ENCODE data around the gene GALNTL6. TPM values are rescaled to one million over a fixed set of nuclear protein-coding genes. Genes with fewer than 3 reads are reported as not detected.

Gene GALNTL6
- total and polyA plus RNA-seq, 9 of the 15 experiments (the other 6 are each of a cell fraction or from before 2014, with no cell fraction given) = 0.18 to 0.50 (median 0.29) TPM

GRCh38 chr4:172989984-172990820, 1177.0 kb downstream of the GALNTL6 start (continued):
- TF ChIP-seq CHCHD3 (CRISPR knock-in tag; IDR thresholded peaks at IDR 0.05) (no peak), NCOA6 (IDR thresholded peaks at IDR 0.05) (no peak), MTA3 (IDR thresholded peaks at IDR 0.05; ENCODE audit: borderline replicate concordance) (no peak), PPARD (CRISPR knock-in tag; IDR thresholded peaks at IDR 0.05) (no peak)
- TF ChIP-seq, protein P1, sequence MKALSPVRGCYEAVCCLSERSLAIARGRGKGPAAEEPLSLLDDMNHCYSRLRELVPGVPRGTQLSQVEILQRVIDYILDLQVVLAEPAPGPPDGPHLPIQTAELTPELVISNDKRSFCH (CRISPR knock-in tag; IDR thresholded peaks at IDR 0.05) = no peak
- TF ChIP-seq, protein P1 (tag; IDR thresholded peaks at IDR 0.05) = no peak

DNA sequence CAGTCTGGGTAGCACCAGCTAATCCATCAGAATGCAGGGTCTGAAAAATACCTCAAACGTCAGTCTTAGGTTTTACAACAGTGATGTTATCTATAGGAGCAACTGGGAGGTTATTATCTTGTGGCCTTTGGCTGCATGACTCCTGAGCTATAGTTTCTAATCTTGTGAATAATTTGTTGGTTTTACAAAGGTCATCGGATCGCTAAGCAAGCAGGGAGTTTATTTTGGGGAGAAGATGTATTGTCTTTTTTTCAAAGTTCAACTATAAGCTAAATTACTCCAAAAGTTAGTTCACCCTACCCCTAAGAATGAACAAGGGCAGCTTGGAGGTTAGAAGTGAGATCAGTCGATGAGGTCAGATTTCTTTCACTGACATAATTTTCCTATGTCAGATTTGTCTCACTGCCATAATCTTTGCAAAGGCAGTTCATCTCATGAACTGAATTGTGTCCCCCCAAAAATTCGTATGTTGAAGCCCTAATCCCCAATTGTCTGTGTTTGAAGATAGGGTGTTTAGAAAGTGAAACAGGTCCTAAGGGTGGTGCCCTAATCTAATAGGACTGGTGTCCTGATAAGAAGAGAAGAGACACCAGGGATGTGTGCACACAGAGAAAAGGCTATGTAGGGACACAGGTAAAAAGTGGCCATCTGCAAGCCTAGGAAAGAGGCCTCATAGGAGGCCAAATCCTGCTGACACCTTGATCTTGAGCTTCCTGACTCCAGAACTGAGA, 1179.6 kb downstream of the GALNTL6 start:
- ChIA-PET CTCF (ENCODE audit: low intra/inter-chr PET ratio) (no interaction called here), POLR2A (interaction anchor here (0.6 to 1.3 kb wide), 4 partner anchors 14 to 342 kb away, joined by 3 to 5 read pairs (median 4); partner anchors contain the start of gene HMGB2)
- no TSS peak for BruUV-seq (replicated peaks)
- intact Hi-C loops (cut with micrococcal nuclease) (no loop called here), in situ Hi-C loops (cut with MboI) (no loop called here)
- H3K4me3 ChIP-seq = no peak overlapping the region
- no peaks in the 10 kb centered on the region for H3K36me3 ChIP-seq (ENCODE audit: control insufficient read depth, insufficient read depth, low read length)
- H3K4me1 ChIP-seq (replicated peaks in 1 of 2; ENCODE audit: control insufficient read depth in 2 of 2, insufficient read depth in 2 of 2, low read length in 2 of 2) = peaks cover 0 to 36% of the 10 kb centered on the region in 2 experiments; a peak in 3 of 5 replicates
- no peak for FAIRE-seq
- peak; percentile 68 for ATAC-seq
- no peaks in the 10 kb centered on the region for H4K20me1 ChIP-seq (replicated peaks; ENCODE audit: control insufficient read depth, insufficient read depth, low read length)
- H3K27ac ChIP-seq (ENCODE audit: extremely low read depth, low read depth, low read length) = no peak overlapping the region
- no peak overlapping the region for H2AFZ ChIP-seq (ENCODE audit: low read depth, low read length)
- 11% methylated on average over 5 of the region's 5 CpGs for WGBS (ENCODE audit: insufficient coverage, low coverage, missing lambda C conversion rate)
- no peaks in the 10 kb centered on the region for H3K9me3 ChIP-seq (replicated peaks; ENCODE audit: control insufficient read depth, insufficient read depth, low read depth, low read length)
- H3K9ac ChIP-seq (ENCODE audit: insufficient read depth in 1 of 2, low read depth in 2 of 2, low read length in 2 of 2) = no peak overlapping the region
- DNase-seq (ENCODE audit: extremely low read depth in 1 of 4, low spot score in 3 of 4) = peak in 1 of 4 experiments; percentile 40
- H3K79me2 ChIP-seq (ENCODE audit: control insufficient read depth, insufficient read depth, low read length) = no peaks in the 10 kb centered on the region
- H3K4me2 ChIP-seq (ENCODE audit: insufficient read depth, low read length) = peak overlapping the region; percentile 22; the same call in 1 of the 2 replicates
- H3K9me1 ChIP-seq (ENCODE audit: control insufficient read depth, insufficient read depth, low read length) = no peaks in the 10 kb centered on the region
- H3K27me3 ChIP-seq (ENCODE audit: control insufficient read depth in 2 of 2, insufficient read depth in 2 of 2, low read length in 2 of 2) = no peaks in the 10 kb centered on the region
- no peak for TF ChIP-seq SIRT6 (IDR thresholded peaks at IDR 0.05; ENCODE audit: low read depth, low read length)
- no peak for TF ChIP-seq ETV5 (CRISPR knock-in tag; IDR thresholded peaks at IDR 0.05; ENCODE audit: low read depth)
- no peak for TF ChIP-seq KLF13 (tag; IDR thresholded peaks at IDR 0.05; ENCODE audit: borderline replicate concordance, low read depth)
- TF ChIP-seq ZFPM2 (CRISPR knock-in tag; IDR thresholded peaks at IDR 0.05) = no peak
- TF ChIP-seq KDM2B (CRISPR knock-in tag; IDR thresholded peaks at IDR 0.05) = no peak
- TF ChIP-seq NR2C1 (IDR thresholded peaks at IDR 0.05) = no peak
- TF ChIP-seq NR2C1 (tag; IDR thresholded peaks at IDR 0.05) = peak; percentile 20; the same call in 1 of the 2 replicates
- TF ChIP-seq CBFA2T2 (conservative IDR thresholded peaks at IDR 0.05) = peak; percentile 74
- peak; percentile 38; the same call in 1 of the 2 replicates for TF ChIP-seq MTA1 (IDR thresholded peaks at IDR 0.05; ENCODE audit: borderline replicate concordance)
- TF ChIP-seq TBP (optimal IDR thresholded peaks at IDR 0.05; ENCODE audit: low read depth, low read length) = no peak
- TF ChIP-seq, protein P2, sequence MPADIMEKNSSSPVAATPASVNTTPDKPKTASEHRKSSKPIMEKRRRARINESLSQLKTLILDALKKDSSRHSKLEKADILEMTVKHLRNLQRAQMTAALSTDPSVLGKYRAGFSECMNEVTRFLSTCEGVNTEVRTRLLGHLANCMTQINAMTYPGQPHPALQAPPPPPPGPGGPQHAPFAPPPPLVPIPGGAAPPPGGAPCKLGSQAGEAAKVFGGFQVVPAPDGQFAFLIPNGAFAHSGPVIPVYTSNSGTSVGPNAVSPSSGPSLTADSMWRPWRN (IDR thresholded peaks at IDR 0.05; ENCODE audit: low read depth) = no peak
- 0 out of 2 replicates have a peak, but pooled peaks have one; percentile 49 for TF ChIP-seq ATF7 (IDR thresholded peaks at IDR 0.05)

All from K562 (cell line).